GM10266 (cell line): ENCODE data around the gene PPM1M.

Experiments
- DNase-seq: peaks from one replicate; pipeline ENCODE4 v3.0.0; 2012; ENCODE audit errors: extremely low spot score
- CTCF ChIP-seq: IDR thresholded peaks from 2 replicates; pipeline ENCODE4 v1.5.1; 2012; ENCODE audit warnings: mild to moderate bottlenecking, low read depth; ENCODE audit not compliant: control insufficient read depth, insufficient read depth; ENCODE audit errors: missing control alignments

The PPM1M gene

GRCh38 chr3:52237657-52238172 lies 7.8 kb upstream of the PPM1M start:
- no peak for TF ChIP-seq CTCF
- no peak for DNase-seq

- TF ChIP-seq CTCF: no peak
- DNase-seq: no peak
These were observed 7.3 kb upstream of the PPM1M start for GRCh38 chr3:52238193-52238760.

GRCh38 chr3:52238761-52239701 lies 6.5 kb upstream of the PPM1M start, which contains the start of gene TWF2:
TSS of gene TWF2 (minus strand) at chr3:52239158. CDS start at chr3:52239016, 142 bp downstream.
- peak; percentile 35 for TF ChIP-seq CTCF
- peak; percentile 98 for DNase-seq

GRCh38 chr3:52240059-52240885 lies 5.3 kb upstream of the PPM1M start:
- peak; percentile 22 for TF ChIP-seq CTCF
- DNase-seq: no peak

GRCh38 chr3:52240886-52241370 lies 4.6 kb upstream of the PPM1M start:
- TF ChIP-seq CTCF: no peak
- no peak for DNase-seq

GRCh38 chr3:52242039-52242438 lies 3.5 kb upstream of the PPM1M start:
- no peak for DNase-seq
- no peak for TF ChIP-seq CTCF
